Activated naive CD8-positive, alpha-beta T cell treated with anti-CD3 and anti-CD28 coated beads, Interleukin-2, amount 10 ng/mL, durations not matched to agents 7 days and 5 days (primary cell): ENCODE data around the gene TPO. TPM values are rescaled to one million over a fixed set of nuclear protein-coding genes. Genes with fewer than 3 reads are reported as not detected.
"Not testable (repeated sequence)": the region's sequence is repeated elsewhere in the genome, so short reads cannot be mapped to it uniquely, and the experiment has no call there.

Experiments used
- ATAC-seq: fragments of 150-1000 bp; cut with Tn5 transposase; one replicate; pipeline ENCODE4 v1.10.0; 2021; ENCODE audit warnings: low read depth, moderate library complexity
- POLR2A ChIA-PET: fragments of 350-600 bp; sonication (Branson Sonifier 250); formaldehyde crosslinking; loops from one replicate; lab custom pipeline; 2021; ENCODE audit warnings: antibody characterized with exemption; lab: Charles Lee
- DNase-seq: peaks from one replicate; pipeline ENCODE4 v3.0.0; 2021
- H3K27ac Mint-ChIP-seq: one replicate; pipeline ENCODE4 v1.8.0; 2022; ENCODE audit warnings: mild to moderate bottlenecking, mixed read lengths
- H3K27me3 Mint-ChIP-seq: one replicate; pipeline ENCODE4 v1.8.0; 2022; ENCODE audit warnings: mild to moderate bottlenecking, moderate library complexity, mixed read lengths
- H3K36me3 Mint-ChIP-seq: one replicate; pipeline ENCODE4 v1.8.0; 2021; ENCODE audit warnings: mild to moderate bottlenecking, mixed read lengths
- H3K4me1 Mint-ChIP-seq: one replicate; pipeline ENCODE4 v1.8.0; 2021; ENCODE audit warnings: mixed read lengths
- H3K4me3 Mint-ChIP-seq: one replicate; pipeline ENCODE4 v1.8.0; 2022; ENCODE audit warnings: mild to moderate bottlenecking, moderate library complexity, mixed read lengths
- H3K9me3 Mint-ChIP-seq: one replicate; pipeline ENCODE4 v1.8.0; 2021; ENCODE audit warnings: mixed read lengths
- total RNA-seq, 2 experiments: library from RNA; stranded (reverse); gene quantifications; one replicate each; pipeline ENCODE4 v1.2.3, GENCODE V29; 2021

Gene TPO
- not detected for total RNA-seq

- Mint-ChIP-seq H3K9me3 (no peaks in the 10 kb centered on the region), H3K27ac (no peak within 1 kb of the TSS), H3K27me3 (no peaks in the 10 kb centered on the region), H3K36me3 (no peaks in the 10 kb centered on the region), H3K4me1 (no peaks in the 10 kb centered on the region), H3K4me3 (no peak within 1 kb of the TSS)
- no peak for ATAC-seq
- DNase-seq, result no peak
- POLR2A ChIA-PET, result no interaction called here
These were observed at the start of gene TPO for GRCh38 chr2:1413156-1413710. Gene TPO (plus strand): TSS chr2:1413463. CDS start chr2:1414409, 946 bp downstream.

- Mint-ChIP-seq H3K27me3 (no peaks in the 10 kb centered on the region), H3K36me3 (no peaks in the 10 kb centered on the region), H3K4me1 (no peaks in the 10 kb centered on the region), H3K4me3 (no peak overlapping the region), H3K9me3 (peaks cover 4% of the 10 kb centered on the region), H3K27ac (peak overlapping the region; percentile 38)
- no peak for DNase-seq
- POLR2A ChIA-PET, result no interaction called here
- ATAC-seq, result no peak
These were observed 46.6 kb upstream of the TPO start for GRCh38 chr2:1366546-1367134.

DNA sequence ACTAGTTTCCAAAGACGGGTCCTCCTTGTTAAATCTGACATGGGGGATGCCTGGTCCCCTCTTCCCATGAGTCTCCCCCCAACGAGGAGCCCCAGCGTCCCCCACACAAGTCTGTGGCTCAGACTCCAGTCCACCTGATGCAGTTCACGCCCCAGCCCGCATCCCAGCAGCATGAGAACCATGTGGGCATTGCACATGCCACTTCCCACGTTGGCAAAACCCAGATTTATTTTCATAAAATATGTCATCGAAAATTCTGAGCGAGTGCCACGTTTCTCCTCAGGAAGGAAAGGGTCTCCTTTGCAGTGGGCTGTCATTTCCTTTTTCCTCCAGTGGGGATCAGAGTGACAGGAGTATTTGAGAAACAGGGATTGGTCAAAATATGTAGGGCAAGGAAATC lies 45.7 kb upstream of the TPO start:
- POLR2A ChIA-PET, result no interaction called here
- DNase-seq (no peak), ATAC-seq (no peak)
- H3K4me1 Mint-ChIP-seq, result no peaks in the 10 kb centered on the region
- H3K9me3 Mint-ChIP-seq, result peaks cover 4% of the 10 kb centered on the region
- no peaks in the 10 kb centered on the region for H3K36me3 Mint-ChIP-seq
- H3K27me3 Mint-ChIP-seq, result peaks cover 2% of the 10 kb centered on the region
- H3K27ac Mint-ChIP-seq, result no peak overlapping the region
- H3K4me3 Mint-ChIP-seq, result no peak overlapping the region

DNA sequence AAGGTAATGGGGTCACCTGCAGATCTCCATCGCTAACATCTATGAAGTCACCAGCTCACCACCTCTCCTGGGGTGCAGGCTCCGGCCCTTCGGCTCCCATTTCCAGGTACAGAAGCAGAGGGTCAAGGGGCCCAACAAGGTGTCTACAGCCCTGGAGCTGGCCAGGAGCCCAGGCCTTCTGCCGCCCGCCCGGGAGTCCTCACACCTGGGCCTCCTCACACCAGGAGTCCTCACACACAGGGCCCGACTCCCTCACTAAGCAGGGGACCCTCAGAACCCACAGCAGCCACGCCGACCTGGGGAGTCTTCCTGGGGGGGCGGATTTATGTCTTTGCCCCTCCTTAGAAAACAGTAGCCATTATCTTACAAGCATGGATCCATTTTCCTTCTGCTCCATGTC lies 43.4 kb upstream of the TPO start:
- ATAC-seq (no peak), DNase-seq (no peak)
- no peaks in the 10 kb centered on the region for H3K4me1 Mint-ChIP-seq
- H3K27me3 Mint-ChIP-seq, result peaks cover 2% of the 10 kb centered on the region
- no peaks in the 10 kb centered on the region for H3K36me3 Mint-ChIP-seq
- no peaks in the 10 kb centered on the region for H3K9me3 Mint-ChIP-seq
- no peak overlapping the region for H3K4me3 Mint-ChIP-seq
- no peak overlapping the region for H3K27ac Mint-ChIP-seq
- POLR2A ChIA-PET, result no interaction called here

- Mint-ChIP-seq H3K27me3 (peaks cover 4% of the 10 kb centered on the region), H3K36me3 (no peaks in the 10 kb centered on the region), H3K27ac (no peak overlapping the region), H3K4me3 (no peak overlapping the region), H3K9me3 (no peaks in the 10 kb centered on the region), H3K4me1 (no peaks in the 10 kb centered on the region)
- no peak for DNase-seq
- POLR2A ChIA-PET, result no interaction called here
- no peak for ATAC-seq
These were observed 42.8 kb upstream of the TPO start for GRCh38 chr2:1370461-1370860.

DNA sequence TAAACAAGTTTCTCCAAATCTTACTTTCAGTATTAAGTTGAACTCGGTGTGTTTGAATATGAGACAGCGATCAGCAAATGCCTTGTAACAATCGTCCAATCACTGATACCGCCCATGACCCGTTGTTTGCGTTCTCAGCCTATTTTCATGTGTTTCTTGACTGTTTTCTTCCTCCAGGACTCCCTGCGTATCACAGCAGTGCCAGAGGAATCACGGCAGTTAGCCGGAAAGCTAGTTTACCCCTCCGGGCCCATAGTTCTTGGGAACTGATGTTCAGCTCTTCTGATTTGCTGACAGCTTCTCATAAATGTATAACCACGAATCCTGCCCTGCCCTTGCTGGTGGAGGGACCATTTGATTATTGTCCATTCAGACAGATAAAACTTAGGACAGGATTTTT lies 42.2 kb upstream of the TPO start:
- POLR2A ChIA-PET, result no interaction called here
- ATAC-seq (no peak), DNase-seq (no peak)
- H3K9me3 Mint-ChIP-seq, result no peaks in the 10 kb centered on the region
- peaks cover 4% of the 10 kb centered on the region for H3K27me3 Mint-ChIP-seq
- no peaks in the 10 kb centered on the region for H3K4me1 Mint-ChIP-seq
- H3K36me3 Mint-ChIP-seq, result no peaks in the 10 kb centered on the region
- no peak overlapping the region for H3K4me3 Mint-ChIP-seq
- H3K27ac Mint-ChIP-seq, result no peak overlapping the region

- ATAC-seq, result no peak
- Mint-ChIP-seq H3K9me3 (no peaks in the 10 kb centered on the region), H3K27ac (no peak overlapping the region)
These were observed 39.4 kb upstream of the TPO start for GRCh38 chr2:1373830-1374229.

GRCh38 chr2:1374287-1374686 lies 39.0 kb upstream of the TPO start:
- no peak overlapping the region for H3K27ac Mint-ChIP-seq
- no peak for ATAC-seq
- POLR2A ChIA-PET, result no interaction called here

More at GRCh38 chr2:1373830-1374229, 39.4 kb upstream of the TPO start:
- peaks cover 4% of the 10 kb centered on the region for H3K27me3 Mint-ChIP-seq
- H3K4me1 Mint-ChIP-seq, result no peaks in the 10 kb centered on the region
- no peaks in the 10 kb centered on the region for H3K36me3 Mint-ChIP-seq
- DNase-seq, result no peak
- no peak overlapping the region for H3K4me3 Mint-ChIP-seq
- POLR2A ChIA-PET, result no interaction called here

DNA sequence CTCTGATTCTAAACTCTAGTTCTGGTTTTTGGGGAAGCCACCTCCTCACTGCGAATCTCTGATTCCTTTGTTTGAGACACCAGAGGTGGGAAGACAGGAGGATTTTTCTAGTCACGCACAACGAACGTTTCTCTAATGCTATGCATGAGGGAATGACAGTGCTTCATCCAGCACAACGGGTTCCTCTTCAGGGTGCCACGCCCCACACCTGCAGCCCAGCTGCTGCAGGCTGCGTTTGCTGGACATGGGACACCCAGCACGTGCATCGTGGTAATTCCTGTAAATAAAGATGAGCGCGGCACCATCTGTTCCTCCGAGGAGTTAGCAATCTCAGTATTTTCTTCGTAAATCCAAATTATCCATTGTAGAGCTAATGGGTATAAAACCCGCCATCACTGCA lies 37.5 kb upstream of the TPO start:
- POLR2A ChIA-PET, result no interaction called here
- ATAC-seq, result no peak
- H3K9me3 Mint-ChIP-seq, result no peaks in the 10 kb centered on the region
- no peak for DNase-seq
- H3K27ac Mint-ChIP-seq, result no peak overlapping the region
- H3K4me3 Mint-ChIP-seq, result no peak overlapping the region
- no peaks in the 10 kb centered on the region for H3K4me1 Mint-ChIP-seq
- H3K36me3 Mint-ChIP-seq, result no peaks in the 10 kb centered on the region
- H3K27me3 Mint-ChIP-seq, result peaks cover 4% of the 10 kb centered on the region

More at GRCh38 chr2:1374287-1374686, 39.0 kb upstream of the TPO start:
- Mint-ChIP-seq H3K36me3 (no peaks in the 10 kb centered on the region), H3K27me3 (peaks cover 4% of the 10 kb centered on the region), H3K4me3 (no peak overlapping the region), H3K4me1 (no peaks in the 10 kb centered on the region), H3K9me3 (no peaks in the 10 kb centered on the region)
- DNase-seq, result no peak

GRCh38 chr2:1377473-1377872 lies 35.8 kb upstream of the TPO start:
- Mint-ChIP-seq H3K27me3 (peaks cover 2% of the 10 kb centered on the region), H3K9me3 (no peaks in the 10 kb centered on the region), H3K4me1 (no peaks in the 10 kb centered on the region), H3K4me3 (no peak overlapping the region), H3K27ac (no peak overlapping the region), H3K36me3 (no peaks in the 10 kb centered on the region)
- POLR2A ChIA-PET, result no interaction called here
- no peak for DNase-seq
- no peak for ATAC-seq

DNA sequence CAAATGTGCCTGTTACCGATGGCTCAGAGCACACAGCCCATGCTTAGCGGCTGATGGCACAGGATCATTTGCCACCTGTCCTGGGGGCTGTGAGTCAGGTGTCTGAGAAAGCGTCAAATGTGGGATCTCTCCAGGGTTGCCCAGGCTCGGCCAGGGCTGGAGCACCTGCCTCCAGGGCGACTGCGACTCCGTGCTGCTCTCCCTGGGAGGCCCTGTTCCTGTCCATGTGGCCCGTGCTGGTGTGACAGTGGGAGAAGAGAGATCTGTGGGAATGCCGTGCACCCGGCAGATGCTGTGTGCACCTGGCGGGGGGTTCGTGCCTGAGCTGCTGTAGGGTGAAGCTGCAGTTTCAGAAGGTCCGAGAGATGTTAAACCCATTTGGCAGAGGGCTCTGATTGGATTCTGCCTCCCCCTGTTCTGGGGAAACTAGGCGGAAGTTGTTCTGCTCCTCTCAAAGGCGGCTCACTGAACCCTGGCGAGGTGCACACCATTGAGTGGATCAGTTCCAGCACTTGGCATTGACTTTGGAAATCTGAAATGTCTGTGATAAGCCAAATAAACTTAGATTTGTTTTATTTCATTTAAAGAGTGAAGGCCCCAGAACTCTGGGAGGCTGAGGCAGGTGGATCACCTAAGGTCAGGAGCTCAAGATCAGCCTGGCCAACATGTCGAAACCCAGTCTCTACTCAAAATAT lies 34.7 kb upstream of the TPO start:
- peaks cover under 1% of the 10 kb centered on the region for H3K9me3 Mint-ChIP-seq
- H3K4me3 Mint-ChIP-seq, result no peak overlapping the region
- no peak overlapping the region for H3K27ac Mint-ChIP-seq
- POLR2A ChIA-PET, result no interaction called here
- H3K36me3 Mint-ChIP-seq, result no peaks in the 10 kb centered on the region
- ATAC-seq, result no peak
- peaks cover 2% of the 10 kb centered on the region for H3K27me3 Mint-ChIP-seq
- DNase-seq, result no peak
- no peaks in the 10 kb centered on the region for H3K4me1 Mint-ChIP-seq

- POLR2A ChIA-PET, result no interaction called here
- no peaks in the 10 kb centered on the region for H3K36me3 Mint-ChIP-seq
- peaks cover 1% of the 10 kb centered on the region for H3K9me3 Mint-ChIP-seq
- ATAC-seq (no peak), DNase-seq (no peak)
- H3K27me3 Mint-ChIP-seq, result peaks cover 3% of the 10 kb centered on the region
- no peaks in the 10 kb centered on the region for H3K4me1 Mint-ChIP-seq
- no peak overlapping the region for H3K4me3 Mint-ChIP-seq
- no peak overlapping the region for H3K27ac Mint-ChIP-seq
These were observed 31.6 kb upstream of the TPO start for GRCh38 chr2:1381644-1382043.

- H3K4me3 Mint-ChIP-seq, H3K27me3 Mint-ChIP-seq, H3K4me1 Mint-ChIP-seq, H3K36me3 Mint-ChIP-seq, H3K27ac Mint-ChIP-seq, POLR2A ChIA-PET, H3K9me3 Mint-ChIP-seq, DNase-seq, ATAC-seq: not testable (repeated sequence)
These were observed 25.1 kb upstream of the TPO start for GRCh38 chr2:1387954-1388725.
